Measurements from ENCODE around the gene TC2N. TPM values are rescaled to one million over a fixed set of nuclear protein-coding genes. Genes with fewer than 3 reads are reported as not detected.

The TC2N gene
- total RNA-seq (2021; ENCODE audit: unreplicated experiment) (15.9 TPM), Bru-seq, nascent RNA (percentile 49 among the genes with signal in this experiment), BruChase-seq, experiment 1, labeled RNA remaining after a 6-hour chase (percentile 57 among the genes with signal in this experiment), BruChase-seq, experiment 2, labeled RNA remaining after a 2-hour chase (percentile 52 among the genes with signal in this experiment)
- 3.3 and 4.7 TPM in 2 replicates for polyA plus RNA-seq (2012)
- long read RNA-seq, partial matches to known transcripts: 2 of 6 reads
- long read RNA-seq, other reads (novel, unspliced or antisense): 1 of 6 reads

- BruUV-seq (replicated peaks): no TSS peak
- peaks cover 0 to 20% of the 10 kb centered on the region in 2 experiments; a peak in 3 of 4 replicates for H3K4me1 ChIP-seq (ENCODE audit: control insufficient read depth in 1 of 2, insufficient read depth in 2 of 2, low read length in 2 of 2)
- H4K20me1 ChIP-seq (ENCODE audit: insufficient read depth): no peaks in the 10 kb centered on the region
- H2AFZ ChIP-seq (ENCODE audit: low read depth, low read length, poor library complexity, severe bottlenecking): no peak within 1 kb of the TSS
- ATAC-seq (no peak), DNase-seq (ENCODE audit: low read depth, low spot score) (no peak)
- no peaks in the 10 kb centered on the region for H3K79me2 ChIP-seq (ENCODE audit: insufficient read depth, low read length)
- ChIA-PET CTCF (no interaction called here), RAD21 (ENCODE audit: low non-redundant PET in 1 of 2, low total read pairs in 2 of 2, uncharacterized antibody in 2 of 2, unreplicated experiment in 2 of 2) (no interaction called here), POLR2A (no interaction called here)
- H3K9me2 ChIP-seq (ENCODE audit: insufficient read depth): no peaks in the 10 kb centered on the region
- no peak for TF ChIP-seq CEBPB (IDR thresholded peaks at IDR 0.05; ENCODE audit: low read depth)
- TF ChIP-seq ZFX (IDR thresholded peaks at IDR 0.05): no peak
- TF ChIP-seq MAX (IDR thresholded peaks at IDR 0.05): no peak
- TF ChIP-seq ZNF274 (IDR thresholded peaks at IDR 0.05; ENCODE audit: low read depth, low read length): no peak
- no peak for TF ChIP-seq TCF7L2 (IDR thresholded peaks at IDR 0.05; ENCODE audit: borderline replicate concordance, extremely low read depth, insufficient read depth, insufficient read length)
- no peak for TF ChIP-seq SIN3A (IDR thresholded peaks at IDR 0.05; ENCODE audit: low read depth)
- TF ChIP-seq POLR2A (IDR thresholded peaks at IDR 0.05; ENCODE audit: borderline replicate concordance, extremely low read depth, insufficient read depth, insufficient read length): no peak
- no peak for TF ChIP-seq EGR1 (IDR thresholded peaks at IDR 0.05; ENCODE audit: low read depth)
- TF ChIP-seq ATF3 (IDR thresholded peaks at IDR 0.05): no peak
- TF ChIP-seq CTCF (IDR thresholded peaks at IDR 0.05 in 2 of 3, conservative IDR thresholded peaks at IDR 0.05 in 1 of 3; ENCODE audit: borderline replicate concordance in 1 of 3, insufficient read depth in 1 of 3, low read depth in 2 of 3, low read length in 2 of 3): no peak
- no peak for TF ChIP-seq EZH2 (IDR thresholded peaks at IDR 0.05)
- TF ChIP-seq JUND (IDR thresholded peaks at IDR 0.05): no peak
- TF ChIP-seq SRF (IDR thresholded peaks at IDR 0.05; ENCODE audit: low read depth): no peak
- TF ChIP-seq RAD21 (IDR thresholded peaks at IDR 0.05; ENCODE audit: low read depth): no peak
- no peak for TF ChIP-seq ELF1 (IDR thresholded peaks at IDR 0.05; ENCODE audit: borderline replicate concordance, low read depth)
- no peak for TF ChIP-seq YY1 (IDR thresholded peaks at IDR 0.05; ENCODE audit: extremely low read depth, insufficient replicate concordance, low read depth, low read length)
- TF ChIP-seq FOSL1 (IDR thresholded peaks at IDR 0.05; ENCODE audit: low read depth): no peak
- TF ChIP-seq EZH2phosphoT487 (IDR thresholded peaks at IDR 0.05; ENCODE audit: borderline replicate concordance): no peak
- TF ChIP-seq SP1 (IDR thresholded peaks at IDR 0.05; ENCODE audit: low read depth): no peak
- TF ChIP-seq ZBTB33 (IDR thresholded peaks at IDR 0.05; ENCODE audit: extremely low read depth, insufficient replicate concordance, low read length): no peak
- no peaks in the 10 kb centered on the region for H3K36me3 ChIP-seq (ENCODE audit: control insufficient read depth in 1 of 2, insufficient read depth in 2 of 2, low read length in 2 of 2)
- no peaks in the 10 kb centered on the region for H3K9me3 ChIP-seq (ENCODE audit: control insufficient read depth in 1 of 2, insufficient read depth in 1 of 2, low read depth in 1 of 2, low read length in 2 of 2)
- H3K4me2 ChIP-seq (ENCODE audit: low read length): no peak within 1 kb of the TSS
- H3K27ac ChIP-seq (ENCODE audit: low read depth, low read length): no peak within 1 kb of the TSS
- intact Hi-C loops (cut with micrococcal nuclease): no loop called here
- H3K27me3 ChIP-seq (ENCODE audit: insufficient read depth, low read length): no peaks in the 10 kb centered on the region
- H3K4me3 ChIP-seq (replicated peaks in 1 of 2; ENCODE audit: low read depth in 1 of 2, low read length in 2 of 2): no peak within 1 kb of the TSS
- no peak within 1 kb of the TSS for H3K9ac ChIP-seq (ENCODE audit: low read length)
These were observed at the start of gene TC2N for GRCh38 chr14:91867316-91867988. TC2N (minus strand) TSS chr14:91867536; CDS start chr14:91813769, 53,767 bp downstream.
